Activated T-helper 17 cell treated with anti-CD3 and anti-CD28 coated beads, Interleukin-2, amount 50 U/mL, for 72 hours (primary cell): ENCODE data around the gene CREB3L1. TPM values are rescaled to one million over a fixed set of nuclear protein-coding genes. Genes with fewer than 3 reads are reported as not detected.

Experiments
- ATAC-seq: fragments of 150-1000 bp; cut with Tn5 transposase; replicated peaks from 2 replicates; pipeline ENCODE4 v1.10.0; 2021; ENCODE audit warnings: mild to moderate bottlenecking, moderate library complexity
- H3K27ac Mint-ChIP-seq: one replicate; pipeline ENCODE4 v1.8.0; 2022; ENCODE audit warnings: mixed read lengths
- H3K27me3 Mint-ChIP-seq: one replicate; pipeline ENCODE4 v1.8.0; 2022; ENCODE audit warnings: mixed read lengths
- H3K36me3 Mint-ChIP-seq: one replicate; pipeline ENCODE4 v1.8.0; 2022; ENCODE audit warnings: low read depth, mild to moderate bottlenecking, mixed read lengths
- H3K4me1 Mint-ChIP-seq: one replicate; pipeline ENCODE4 v1.8.0; 2022; ENCODE audit warnings: mixed read lengths
- H3K4me3 Mint-ChIP-seq: one replicate; pipeline ENCODE4 v1.8.0; 2022; ENCODE audit warnings: mild to moderate bottlenecking, mixed read lengths
- H3K9me3 Mint-ChIP-seq: one replicate; pipeline ENCODE4 v1.8.0; 2022; ENCODE audit warnings: mixed read lengths
- total RNA-seq, 2 donors: library from RNA; stranded (reverse); gene quantifications; one replicate each; pipeline ENCODE4 v1.2.3, GENCODE V29; 2022

CREB3L1 gene
- total RNA-seq, 2 donors from 2014 or later = not detected

DNA sequence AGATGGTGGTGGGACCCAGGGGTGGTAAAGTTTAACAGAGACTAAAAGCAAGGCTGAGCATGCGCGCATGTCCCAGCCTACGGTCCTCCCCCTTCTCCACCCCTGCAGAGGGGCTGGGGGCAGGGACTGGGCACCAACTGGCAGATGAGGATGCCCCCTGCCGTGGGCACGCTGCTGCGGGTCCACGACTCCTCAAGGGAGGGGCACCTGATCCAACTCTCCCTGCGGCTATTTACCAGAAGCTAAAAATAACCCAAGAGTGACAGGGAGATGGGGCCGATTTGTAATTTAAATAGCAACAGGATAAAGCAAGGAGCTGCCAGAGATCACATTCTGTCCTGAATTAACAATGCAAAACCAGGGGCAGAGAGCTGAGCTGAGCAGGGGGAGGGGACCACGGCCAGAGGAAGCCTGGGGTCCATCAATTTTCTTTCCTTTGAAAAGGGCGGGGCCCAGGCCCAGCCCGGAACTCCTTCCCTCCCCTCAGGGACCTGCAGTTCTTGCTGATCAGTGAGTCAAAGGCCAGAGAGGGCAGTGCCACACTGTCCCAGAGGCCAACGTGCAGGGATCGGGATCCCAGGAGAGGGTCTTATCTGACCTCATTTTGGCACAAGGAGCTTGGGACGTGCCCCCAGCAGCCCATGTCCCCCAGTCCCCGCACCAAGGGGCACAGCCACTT lies 61.7 kb downstream of the CREB3L1 start:
- H3K27me3 Mint-ChIP-seq = no peaks in the 10 kb centered on the region
- no peaks in the 10 kb centered on the region for H3K9me3 Mint-ChIP-seq

GRCh38 chr11:46339816-46340215 lies 62.4 kb downstream of the CREB3L1 start:
- Mint-ChIP-seq H3K4me3 (no peak overlapping the region), H3K4me1 (peaks cover 10% of the 10 kb centered on the region), H3K27ac (no peak overlapping the region), H3K27me3 (no peaks in the 10 kb centered on the region), H3K36me3 (no peaks in the 10 kb centered on the region), H3K9me3 (no peaks in the 10 kb centered on the region)
- ATAC-seq = no peak

More for the DNA sequence above, 61.7 kb downstream of the CREB3L1 start:
- Mint-ChIP-seq H3K27ac (no peak overlapping the region), H3K36me3 (no peaks in the 10 kb centered on the region), H3K4me3 (no peak overlapping the region), H3K4me1 (peaks cover 8% of the 10 kb centered on the region)
- no peak for ATAC-seq

DNA sequence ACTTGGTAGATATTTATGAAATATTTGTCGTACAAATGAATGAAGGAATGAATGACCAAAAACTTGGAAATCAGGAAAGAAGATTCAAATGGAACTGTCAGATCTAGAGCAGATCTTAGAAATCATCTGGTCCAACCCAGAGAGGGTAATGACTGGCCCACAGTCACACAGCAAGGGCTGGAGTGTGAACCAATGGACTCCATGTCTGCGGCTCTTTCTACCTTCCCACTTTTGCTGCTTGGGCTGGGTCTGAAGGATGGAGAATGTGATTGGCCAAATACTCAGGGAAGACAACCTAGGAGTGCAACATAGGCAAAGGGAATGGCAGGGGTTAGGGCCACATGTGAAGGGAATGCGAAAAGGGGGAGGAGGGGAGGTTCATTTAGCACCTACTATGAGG lies 64.0 kb downstream of the CREB3L1 start:
- Mint-ChIP-seq H3K27ac (peak overlapping the region; percentile 11), H3K4me3 (no peak overlapping the region)

GRCh38 chr11:46342239-46342638 lies 64.8 kb downstream of the CREB3L1 start:
- Mint-ChIP-seq H3K27ac (no peak overlapping the region), H3K4me3 (no peak overlapping the region), H3K27me3 (no peaks in the 10 kb centered on the region), H3K4me1 (peaks cover 30% of the 10 kb centered on the region), H3K36me3 (peaks cover 6% of the 10 kb centered on the region), H3K9me3 (no peaks in the 10 kb centered on the region)
- no peak for ATAC-seq

More for the DNA sequence above, 64.0 kb downstream of the CREB3L1 start:
- H3K4me1 Mint-ChIP-seq = peaks cover 24% of the 10 kb centered on the region
- H3K9me3 Mint-ChIP-seq = no peaks in the 10 kb centered on the region
- H3K36me3 Mint-ChIP-seq = no peaks in the 10 kb centered on the region
- H3K27me3 Mint-ChIP-seq = no peaks in the 10 kb centered on the region
- no peak for ATAC-seq

DNA sequence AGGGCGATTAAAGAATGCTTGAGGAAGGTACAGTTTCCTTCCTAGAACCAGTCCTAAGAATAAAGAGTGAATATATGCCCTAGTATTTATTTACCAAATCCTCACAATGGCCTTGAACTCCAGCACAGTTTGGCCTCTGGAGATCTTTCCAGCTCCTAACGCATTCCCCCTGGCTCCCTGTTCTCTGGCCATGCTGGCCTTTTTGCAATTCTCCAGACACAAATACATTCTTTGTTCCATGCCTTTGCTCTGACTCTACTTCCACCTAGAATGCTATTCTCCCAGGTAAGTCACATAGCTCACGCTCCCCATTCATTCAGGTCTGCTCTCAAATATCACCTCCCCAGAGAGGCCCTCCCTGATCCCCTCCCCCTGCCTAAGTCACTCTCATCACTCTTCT lies 66.1 kb downstream of the CREB3L1 start:
- H3K4me3 Mint-ChIP-seq = no peak overlapping the region
- peaks cover 30% of the 10 kb centered on the region for H3K4me1 Mint-ChIP-seq
- H3K36me3 Mint-ChIP-seq = peaks cover 6% of the 10 kb centered on the region
- no peaks in the 10 kb centered on the region for H3K27me3 Mint-ChIP-seq
- no peak overlapping the region for H3K27ac Mint-ChIP-seq
- ATAC-seq = no peak
- H3K9me3 Mint-ChIP-seq = no peaks in the 10 kb centered on the region

DNA sequence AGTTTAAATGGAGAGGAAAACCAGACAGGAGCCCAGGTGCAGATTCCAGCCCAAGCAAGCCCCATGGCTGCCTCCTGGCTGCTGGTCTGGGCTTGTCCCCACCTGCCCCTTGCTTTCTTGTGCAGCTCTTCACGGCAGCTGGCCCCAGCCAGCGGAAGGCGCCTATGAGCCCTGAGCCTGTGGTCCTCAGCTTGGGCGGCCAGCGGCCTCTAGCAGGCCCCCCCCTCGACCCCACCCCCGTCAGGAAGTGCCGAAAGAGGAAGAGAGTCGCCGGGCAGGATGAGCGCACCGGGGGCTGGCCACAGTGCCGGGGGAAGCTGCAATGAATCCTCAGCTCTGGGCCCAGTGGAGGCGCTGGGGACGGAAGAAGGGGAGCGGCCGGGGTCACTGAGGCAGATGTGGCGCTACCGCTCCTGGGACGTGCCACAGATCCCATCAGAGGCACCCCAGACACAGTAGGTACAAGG lies 67.7 kb downstream of the CREB3L1 start:
- H3K36me3 Mint-ChIP-seq = peaks cover 6% of the 10 kb centered on the region
- H3K4me1 Mint-ChIP-seq = peaks cover 44% of the 10 kb centered on the region
- no peak for ATAC-seq
- H3K27me3 Mint-ChIP-seq = no peaks in the 10 kb centered on the region
- peak overlapping the region; percentile 51 for H3K27ac Mint-ChIP-seq
- H3K4me3 Mint-ChIP-seq = peak overlapping the region; percentile 80
- H3K9me3 Mint-ChIP-seq = no peaks in the 10 kb centered on the region

DNA sequence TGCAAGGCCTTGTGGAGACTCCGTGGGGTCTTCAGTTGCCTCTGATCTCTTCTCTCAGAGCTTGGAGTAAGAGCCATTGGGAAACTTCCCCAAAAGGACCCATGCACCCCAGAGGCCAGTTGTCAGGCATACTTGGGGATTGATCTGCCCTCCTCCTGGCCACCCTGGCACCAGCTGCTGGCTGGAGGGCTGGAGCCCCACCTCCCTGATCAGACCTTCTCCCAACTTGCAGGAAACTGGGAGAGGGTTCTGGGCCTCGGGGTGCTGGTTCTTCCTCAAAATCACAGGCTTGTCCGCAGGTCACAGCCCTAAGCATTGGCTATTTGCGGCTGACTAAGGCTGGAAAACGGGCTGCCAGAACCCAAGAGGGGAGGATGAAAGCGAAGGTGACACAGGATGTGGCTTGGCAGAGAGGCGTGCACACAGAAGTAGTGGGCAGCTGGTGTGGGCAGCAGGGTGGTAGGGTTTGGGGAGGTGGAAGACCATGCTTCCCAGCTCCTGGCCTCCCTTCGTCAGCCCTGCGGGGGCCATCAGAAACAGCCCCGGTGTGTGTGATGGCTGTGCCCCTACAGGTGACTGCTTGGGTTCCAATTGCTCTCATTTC lies 68.5 kb downstream of the CREB3L1 start:
- ATAC-seq = peak; percentile 8
- peak overlapping the region; percentile 85 for H3K27ac Mint-ChIP-seq
- no peaks in the 10 kb centered on the region for H3K27me3 Mint-ChIP-seq
- H3K9me3 Mint-ChIP-seq = no peaks in the 10 kb centered on the region
- H3K4me3 Mint-ChIP-seq = peak overlapping the region; percentile 80
- peaks cover 6% of the 10 kb centered on the region for H3K36me3 Mint-ChIP-seq
- peaks cover 44% of the 10 kb centered on the region for H3K4me1 Mint-ChIP-seq

GRCh38 chr11:46346886-46347636 lies 69.6 kb downstream of the CREB3L1 start, which contains the start of gene DGKZ:
Gene DGKZ (plus strand): TSS chr11:46347463. CDS start chr11:46347660, 197 bp downstream.
- H3K4me1 Mint-ChIP-seq = peaks cover 46% of the 10 kb centered on the region
- peak; percentile 72 for ATAC-seq
- H3K4me3 Mint-ChIP-seq = peak within 1 kb of the TSS; percentile 92
- no peaks in the 10 kb centered on the region for H3K27me3 Mint-ChIP-seq
- peak within 1 kb of the TSS; percentile 85 for H3K27ac Mint-ChIP-seq
- H3K36me3 Mint-ChIP-seq = peaks cover 6% of the 10 kb centered on the region
- H3K9me3 Mint-ChIP-seq = no peaks in the 10 kb centered on the region

DNA sequence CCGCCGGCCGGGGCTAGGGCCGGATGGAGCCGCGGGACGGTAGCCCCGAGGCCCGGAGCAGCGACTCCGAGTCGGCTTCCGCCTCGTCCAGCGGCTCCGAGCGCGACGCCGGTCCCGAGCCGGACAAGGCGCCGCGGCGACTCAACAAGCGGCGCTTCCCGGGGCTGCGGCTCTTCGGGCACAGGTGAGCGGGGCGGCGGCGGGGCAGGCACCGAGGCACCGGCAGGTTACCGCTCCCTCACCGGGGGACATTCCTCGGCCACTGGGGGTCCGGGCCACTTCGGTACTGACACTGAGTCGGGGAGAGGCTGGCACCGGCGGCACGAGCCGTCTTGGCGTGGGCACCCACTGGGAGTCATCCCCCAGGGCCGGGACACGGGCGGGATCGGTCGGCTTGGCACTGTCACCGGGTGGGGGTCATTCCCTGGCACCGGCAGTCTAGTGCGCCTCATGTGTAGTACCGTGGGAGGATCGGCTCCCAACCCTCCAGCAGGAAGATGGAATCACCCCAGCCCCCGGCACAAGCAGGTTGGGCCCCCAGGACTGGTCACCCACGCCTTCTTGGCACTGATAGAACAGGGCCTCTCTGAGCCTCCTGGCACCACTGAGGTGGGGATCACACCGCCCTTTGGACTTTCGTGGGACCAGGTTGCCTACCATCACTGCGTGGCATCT lies 70.3 kb downstream of the CREB3L1 start:
- no peak for ATAC-seq
- H3K27ac Mint-ChIP-seq = peak overlapping the region; percentile 82
- H3K4me1 Mint-ChIP-seq = peaks cover 49% of the 10 kb centered on the region
- peak overlapping the region; percentile 92 for H3K4me3 Mint-ChIP-seq
- H3K36me3 Mint-ChIP-seq = peaks cover 6% of the 10 kb centered on the region
- no peaks in the 10 kb centered on the region for H3K9me3 Mint-ChIP-seq
- no peaks in the 10 kb centered on the region for H3K27me3 Mint-ChIP-seq

DNA sequence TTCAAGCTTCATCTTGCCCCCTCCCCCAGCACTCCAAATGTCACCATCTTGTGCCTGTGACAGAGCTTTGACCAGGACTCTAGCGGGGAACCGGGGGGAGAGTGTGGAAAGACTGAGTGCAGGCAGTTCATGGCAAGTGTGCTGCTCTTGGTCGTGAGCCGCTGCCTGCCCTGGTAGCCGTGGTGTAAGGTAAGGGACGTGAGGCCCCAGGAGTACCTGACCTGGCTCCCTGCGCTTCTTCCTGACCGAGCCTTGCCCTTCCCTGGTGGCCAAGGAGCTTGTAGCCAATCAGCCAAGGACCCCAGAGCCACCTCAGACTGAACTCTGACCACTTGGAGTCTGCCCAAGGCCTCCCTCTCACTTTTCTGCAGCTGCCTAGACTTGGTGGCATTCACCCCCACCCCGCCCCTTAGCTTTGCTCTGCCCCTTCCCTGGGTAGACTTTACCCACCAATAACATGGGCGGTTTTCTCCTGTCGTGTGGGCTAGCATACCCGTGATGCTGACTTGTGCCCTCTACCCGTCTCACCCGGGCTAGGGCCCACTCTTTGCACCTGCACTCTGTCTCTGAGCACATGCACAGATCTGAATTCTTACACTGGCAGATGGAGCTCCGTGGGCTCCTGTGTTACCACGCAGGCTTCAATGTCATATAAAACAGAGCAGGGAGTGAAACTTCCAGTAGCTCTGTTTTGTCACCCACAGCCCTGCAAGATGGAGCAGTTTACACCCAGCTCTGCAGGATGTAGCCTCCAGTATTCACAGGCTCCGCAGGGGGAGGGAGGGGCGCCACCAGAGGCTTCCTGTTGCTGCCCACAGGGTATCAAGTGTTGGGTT lies 71.3 kb downstream of the CREB3L1 start:
- H3K9me3 Mint-ChIP-seq = no peaks in the 10 kb centered on the region
- peaks cover 56% of the 10 kb centered on the region for H3K4me1 Mint-ChIP-seq
- peak overlapping the region; percentile 82 for H3K27ac Mint-ChIP-seq
- ATAC-seq = peak; percentile 40
- peaks cover 6% of the 10 kb centered on the region for H3K36me3 Mint-ChIP-seq
- H3K27me3 Mint-ChIP-seq = no peaks in the 10 kb centered on the region
- peak overlapping the region; percentile 92 for H3K4me3 Mint-ChIP-seq

DNA sequence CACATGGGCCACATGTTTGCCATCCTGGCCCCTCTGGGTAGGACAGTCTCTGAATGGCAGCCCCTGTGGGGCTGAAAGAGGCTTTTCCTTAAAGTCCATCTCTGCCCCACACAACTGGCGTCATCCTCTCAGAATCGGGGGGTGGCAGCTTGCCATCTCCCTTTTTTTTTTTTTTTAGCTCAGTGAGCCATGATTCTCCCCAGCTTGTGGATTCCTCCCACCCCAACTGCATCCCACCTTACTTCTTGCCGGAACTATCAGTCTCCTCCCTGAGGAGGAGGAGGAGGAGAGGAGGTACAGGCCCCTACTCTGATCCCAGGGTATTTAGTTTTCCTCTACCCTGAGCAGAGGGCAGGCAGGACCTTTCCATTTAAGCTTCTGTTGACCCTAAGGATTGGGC lies 73.2 kb downstream of the CREB3L1 start:
- no peaks in the 10 kb centered on the region for H3K9me3 Mint-ChIP-seq
- H3K4me1 Mint-ChIP-seq = peaks cover 55% of the 10 kb centered on the region
- no peak for ATAC-seq
- peaks cover 10% of the 10 kb centered on the region for H3K36me3 Mint-ChIP-seq
- H3K27ac Mint-ChIP-seq = no peak overlapping the region
- H3K4me3 Mint-ChIP-seq = peak overlapping the region; percentile 92
- no peaks in the 10 kb centered on the region for H3K27me3 Mint-ChIP-seq

GRCh38 chr11:46351148-46351547 lies 73.7 kb downstream of the CREB3L1 start:
- H3K36me3 Mint-ChIP-seq = peaks cover 10% of the 10 kb centered on the region
- no peak for ATAC-seq
- H3K9me3 Mint-ChIP-seq = no peaks in the 10 kb centered on the region
- peak overlapping the region; percentile 92 for H3K4me3 Mint-ChIP-seq
- H3K27ac Mint-ChIP-seq = peak overlapping the region; percentile 93
- H3K4me1 Mint-ChIP-seq = peaks cover 52% of the 10 kb centered on the region
- no peaks in the 10 kb centered on the region for H3K27me3 Mint-ChIP-seq

- Mint-ChIP-seq H3K4me1 (peaks cover 52% of the 10 kb centered on the region), H3K9me3 (no peaks in the 10 kb centered on the region), H3K27me3 (no peaks in the 10 kb centered on the region), H3K4me3 (peak overlapping the region; percentile 92), H3K27ac (peak overlapping the region; percentile 93), H3K36me3 (peaks cover 10% of the 10 kb centered on the region)
- ATAC-seq = no peak
Measured at GRCh38 chr11:46351606-46352005, 74.1 kb downstream of the CREB3L1 start.
